ENCODE data around the gene MED12L.
"Not testable (repeated sequence)": the region's sequence is repeated elsewhere in the genome, so short reads cannot be mapped to it uniquely, and the experiment has no call there.

MED12L gene

GRCh38 chr3:151384741-151385174 lies 299.3 kb downstream of the MED12L start, which contains the start of gene P2RY12:
P2RY12 (minus strand) TSS chr3:151384753; CDS start chr3:151338845, 45,908 bp downstream.
- no peak for DNase-seq

- DNase-seq, result no peak
Measured at GRCh38 chr3:151386056-151386455, 300.6 kb downstream of the MED12L start.

- no peak for DNase-seq
Measured at GRCh38 chr3:151387432-151387831, 302.0 kb downstream of the MED12L start.

- no peak for DNase-seq
Measured at GRCh38 chr3:151387842-151388241, 302.4 kb downstream of the MED12L start.

GRCh38 chr3:151391720-151392119 lies 306.3 kb downstream of the MED12L start:
- DNase-seq, result no peak

GRCh38 chr3:151392191-151392590 lies 306.7 kb downstream of the MED12L start:
- not testable (repeated sequence) for DNase-seq

- no peak for DNase-seq
Measured at GRCh38 chr3:151393146-151393830, 307.8 kb downstream of the MED12L start.

DNA sequence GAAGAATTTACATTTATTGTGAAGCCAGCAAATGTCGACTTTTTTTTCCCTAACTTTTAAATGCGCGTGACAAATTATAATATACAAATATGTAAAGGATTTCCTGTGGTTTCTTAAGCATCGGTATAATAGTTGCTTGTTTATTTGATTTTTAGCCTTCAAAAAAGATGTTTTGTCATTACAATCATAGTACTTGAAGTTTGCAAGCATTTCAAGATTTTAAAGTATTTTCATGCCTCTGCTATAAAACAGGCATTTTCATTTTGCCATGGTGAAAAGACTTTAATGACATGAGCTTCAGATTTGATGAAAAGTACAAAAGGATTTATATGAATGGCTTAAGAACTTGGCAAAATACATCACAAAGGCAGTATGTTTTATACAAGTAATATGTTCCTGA lies 308.5 kb downstream of the MED12L start:
- no peak for DNase-seq

DNA sequence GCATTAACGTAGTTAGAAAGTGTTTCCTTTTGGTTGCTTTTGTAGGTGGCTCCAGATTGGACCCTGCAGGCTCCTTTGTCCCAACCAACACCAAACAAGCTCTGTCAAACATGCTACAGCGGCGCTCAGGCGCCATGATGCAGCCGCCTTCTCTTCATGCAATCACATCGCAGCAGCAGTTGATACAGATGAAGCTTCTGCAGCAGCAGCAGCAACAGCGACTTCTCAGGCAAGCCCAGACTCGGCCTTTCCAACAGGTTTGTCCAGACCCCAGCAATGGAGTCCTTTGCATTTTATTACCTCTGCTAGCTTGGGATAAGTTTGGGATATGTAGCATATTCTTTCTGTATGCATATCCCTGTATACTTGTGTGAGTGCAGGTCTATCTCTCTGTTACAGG lies 309.1 kb downstream of the MED12L start:
- no peak for DNase-seq

- DNase-seq, result no peak
Measured at GRCh38 chr3:151395806-151396205, 310.3 kb downstream of the MED12L start.

DNA sequence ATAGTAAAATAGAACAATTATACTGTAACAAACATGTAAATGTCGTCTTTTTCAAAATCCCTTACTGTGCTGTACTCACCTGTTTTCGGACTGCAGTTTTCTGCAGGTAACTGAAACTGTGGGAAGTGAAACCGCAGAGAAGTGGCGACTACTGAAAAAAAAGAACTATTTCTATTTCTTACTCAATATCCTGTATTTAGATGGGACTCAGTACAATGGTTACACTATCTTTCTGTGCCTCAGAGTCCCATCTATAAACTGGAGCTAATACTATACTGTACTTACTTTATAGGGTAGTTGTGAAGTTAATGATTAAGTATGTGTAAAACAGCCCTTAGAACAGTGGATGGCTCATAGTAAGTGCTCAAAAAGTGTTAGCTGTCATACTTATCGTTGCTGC lies 313.4 kb downstream of the MED12L start:
- no peak for DNase-seq

GRCh38 chr3:151400341-151400740 lies 314.9 kb downstream of the MED12L start:
- no peak for DNase-seq

DNA sequence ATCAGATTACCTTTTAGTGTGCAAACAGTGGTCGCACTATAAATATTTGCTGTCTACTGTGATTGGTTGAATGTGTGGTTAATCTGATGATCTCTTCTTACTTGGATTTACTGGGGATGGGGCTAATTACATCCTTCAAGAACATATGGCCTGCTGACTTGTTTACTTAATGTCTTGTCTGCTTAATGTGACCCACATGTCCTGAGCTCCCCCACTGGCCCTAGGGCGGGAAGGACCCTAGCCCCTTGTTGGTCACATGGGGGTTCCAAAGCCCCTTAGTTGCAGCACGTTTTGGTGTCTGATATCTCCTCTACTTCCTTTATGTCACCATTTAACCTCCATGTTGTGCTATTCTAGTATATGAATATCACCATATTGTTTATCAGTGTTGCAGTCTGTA lies 316.9 kb downstream of the MED12L start:
- peak; percentile 96 for DNase-seq

DNA sequence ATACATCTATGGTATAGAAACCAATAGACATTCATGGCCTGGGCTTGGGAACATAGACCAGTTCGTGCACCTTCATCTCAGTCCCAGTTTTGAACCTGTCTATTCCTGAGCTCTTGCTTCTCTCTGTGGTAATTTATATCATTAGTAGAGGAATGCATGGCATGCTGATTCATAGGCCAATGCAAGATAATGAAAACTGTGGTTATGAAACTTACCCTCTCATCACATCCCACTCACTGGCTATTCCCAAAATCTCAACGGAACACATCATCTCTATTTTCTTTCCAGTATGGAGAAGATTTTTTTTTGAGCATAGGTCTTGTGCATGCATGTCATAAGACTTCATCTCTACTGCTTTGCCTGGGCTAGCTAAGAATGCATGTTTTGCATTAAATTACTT lies 317.8 kb downstream of the MED12L start:
- DNase-seq, result no peak

GRCh38 chr3:151404316-151404715 lies 318.9 kb downstream of the MED12L start:
- no peak for DNase-seq

GRCh38 chr3:151407928-151408327 lies 322.5 kb downstream of the MED12L start:
- peak; percentile 42 for DNase-seq

- no peak for DNase-seq
Measured at GRCh38 chr3:151410891-151411559, 325.6 kb downstream of the MED12L start.

DNA sequence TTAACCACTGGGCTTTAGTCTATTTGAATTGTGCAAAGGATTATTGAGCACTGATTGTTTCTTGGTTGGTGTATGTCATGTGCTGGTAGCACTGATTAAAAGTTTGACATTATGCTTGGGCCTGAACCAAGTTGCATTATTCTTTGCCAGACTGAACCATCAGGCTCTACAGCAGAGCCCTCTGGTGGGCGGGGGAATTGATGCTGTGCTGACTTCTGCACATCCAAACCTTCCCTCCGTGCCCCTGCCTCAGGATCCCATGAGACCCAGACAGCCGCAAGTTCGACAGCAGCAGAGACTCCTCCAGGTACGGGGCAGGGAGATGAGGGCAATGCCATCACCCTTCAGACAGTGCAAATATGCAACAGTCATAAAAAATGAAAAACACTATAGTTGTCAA lies 327.5 kb downstream of the MED12L start:
- DNase-seq, result no peak

GRCh38 chr3:151415289-151415688 lies 329.8 kb downstream of the MED12L start:
- DNase-seq, result no peak

DNA sequence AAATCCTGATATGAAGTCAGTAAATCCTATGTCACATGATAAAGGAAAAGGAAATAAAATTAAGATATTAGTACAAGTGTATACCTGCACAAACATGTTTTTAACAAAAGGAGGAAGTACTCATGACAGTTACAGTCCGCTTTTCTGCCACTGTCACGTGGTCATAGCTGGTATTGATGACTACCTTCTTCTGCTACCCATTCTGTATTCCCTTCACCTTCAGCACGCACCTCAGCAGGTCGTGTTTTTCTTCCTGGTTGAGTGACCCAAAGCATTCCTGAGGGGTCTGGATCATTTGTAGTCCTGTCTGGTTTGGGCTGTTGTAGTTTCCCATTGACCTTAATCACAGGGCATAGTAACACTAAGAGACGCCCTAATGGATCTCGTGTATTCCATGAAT lies 334.3 kb downstream of the MED12L start:
- DNase-seq, result no peak

DNA sequence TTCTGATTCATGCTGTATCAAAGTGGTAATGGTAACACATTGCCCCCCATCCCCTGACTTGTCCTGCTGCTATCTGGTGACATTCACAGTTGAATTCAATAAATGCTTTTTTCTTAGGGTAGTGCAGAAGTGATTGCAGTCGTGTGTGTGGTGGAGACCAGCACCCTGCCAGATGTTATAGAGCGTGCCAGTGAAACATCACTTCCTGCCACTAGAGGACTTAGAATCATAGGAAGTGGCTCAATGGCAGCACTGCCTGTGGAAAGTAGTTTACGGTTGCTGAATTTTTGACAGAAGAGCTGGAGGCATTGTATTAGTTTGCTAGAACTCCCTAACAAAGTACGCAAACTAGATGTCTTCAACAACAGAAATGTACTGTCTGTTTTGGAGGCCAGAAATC lies 336.5 kb downstream of the MED12L start:
- DNase-seq, result no peak

- no peak for DNase-seq
Measured at GRCh38 chr3:151423091-151423490, 337.6 kb downstream of the MED12L start.

DNA sequence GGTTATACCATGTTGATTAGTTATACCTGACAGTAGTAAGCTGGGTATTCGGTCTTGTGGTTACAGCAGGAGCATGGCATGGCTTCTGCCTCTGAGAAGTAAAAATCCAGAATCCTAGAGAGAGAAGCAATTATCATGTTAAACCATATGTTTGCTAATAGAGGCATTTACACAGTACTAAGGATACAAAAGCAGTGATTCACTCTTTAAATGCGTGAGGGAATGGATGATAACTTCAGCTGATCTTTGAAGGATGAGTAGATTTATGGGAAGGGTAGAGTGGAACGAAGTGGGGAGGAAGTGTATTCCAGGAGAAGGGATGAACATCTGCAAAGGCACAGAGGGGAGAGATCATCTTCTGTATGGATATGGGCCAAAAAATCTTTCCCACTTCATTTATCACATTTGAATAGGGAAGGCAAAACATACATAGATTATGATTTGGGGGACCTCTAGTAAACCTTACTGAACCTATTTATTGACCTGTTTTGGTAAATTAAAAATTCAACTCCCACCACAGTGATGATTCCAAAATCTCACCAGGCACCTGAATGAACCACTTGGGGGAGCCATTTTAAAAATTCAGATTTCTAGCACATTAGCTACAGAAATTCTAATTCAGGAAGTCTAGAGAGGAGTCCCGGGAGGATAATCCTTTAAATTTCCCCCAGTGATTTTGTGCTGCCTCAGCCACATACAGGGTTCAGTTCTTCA lies 340.3 kb downstream of the MED12L start:
- no peak for DNase-seq

- no peak for DNase-seq
Measured at GRCh38 chr3:151426341-151426657, 340.8 kb downstream of the MED12L start.

All from NCI-H82 (cell line).